Measurements from ENCODE around the gene NOD2. TPM values are rescaled to one million over a fixed set of nuclear protein-coding genes. Genes with fewer than 3 reads are reported as not detected.

NOD2 gene
- total RNA-seq, 1 experiment from 2014 or later, result 5.4 TPM

DNA sequence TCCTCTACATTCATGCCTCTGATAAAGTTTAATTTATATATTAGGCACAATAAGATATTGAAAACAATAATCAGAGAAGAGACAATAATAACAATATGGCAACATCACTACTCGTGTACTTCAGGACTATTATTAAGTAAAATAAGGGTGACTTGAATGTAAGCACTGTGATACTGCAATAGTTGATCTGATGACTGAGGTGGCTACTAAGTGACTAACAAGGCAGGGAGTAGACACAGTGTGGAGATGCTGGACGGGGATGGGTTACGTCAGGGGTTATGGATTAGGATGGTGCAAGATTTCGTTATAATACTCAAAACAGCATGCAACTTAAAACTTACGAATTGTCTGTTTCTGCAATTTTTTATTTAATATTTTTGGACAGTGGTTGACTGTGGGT lies 81.0 kb downstream of the NOD2 start:
- H3K9ac ChIP-seq (ENCODE audit: low read length), result no peak overlapping the region
- no TSS peak for BruUV-seq (replicated peaks)
- no peaks in the 10 kb centered on the region for H3K9me2 ChIP-seq (ENCODE audit: insufficient read depth)
- no peak overlapping the region for H3K4me3 ChIP-seq (replicated peaks in 1 of 2; ENCODE audit: low read depth in 1 of 2, low read length in 2 of 2)
- no peak overlapping the region for H2AFZ ChIP-seq (ENCODE audit: low read depth, low read length, poor library complexity, severe bottlenecking)
- ChIA-PET CTCF (no interaction called here), RAD21 (ENCODE audit: low non-redundant PET in 1 of 2, low total read pairs in 2 of 2, uncharacterized antibody in 2 of 2, unreplicated experiment in 2 of 2) (no interaction called here), POLR2A (no interaction called here)
- TF ChIP-seq CEBPB (IDR thresholded peaks at IDR 0.05; ENCODE audit: low read depth), result no peak
- H3K27me3 ChIP-seq (ENCODE audit: insufficient read depth, low read length), result no peaks in the 10 kb centered on the region
- H4K20me1 ChIP-seq (ENCODE audit: insufficient read depth), result no peaks in the 10 kb centered on the region
- H3K36me3 ChIP-seq (ENCODE audit: control insufficient read depth in 1 of 2, insufficient read depth in 2 of 2, low read length in 2 of 2), result no peaks in the 10 kb centered on the region
- no peak overlapping the region for H3K27ac ChIP-seq (ENCODE audit: low read depth, low read length)
- no peaks in the 10 kb centered on the region for H3K4me1 ChIP-seq (ENCODE audit: control insufficient read depth in 1 of 2, insufficient read depth in 2 of 2, low read length in 2 of 2)
- no peak overlapping the region for H3K4me2 ChIP-seq (ENCODE audit: low read length)
- H3K79me2 ChIP-seq (ENCODE audit: insufficient read depth, low read length), result no peaks in the 10 kb centered on the region
- DNase-seq (ENCODE audit: low read depth, low spot score) (no peak), ATAC-seq (no peak)
- intact Hi-C loops (cut with micrococcal nuclease), result no loop called here
- no peaks in the 10 kb centered on the region for H3K9me3 ChIP-seq (ENCODE audit: control insufficient read depth in 1 of 2, insufficient read depth in 1 of 2, low read depth in 1 of 2, low read length in 2 of 2)

DNA sequence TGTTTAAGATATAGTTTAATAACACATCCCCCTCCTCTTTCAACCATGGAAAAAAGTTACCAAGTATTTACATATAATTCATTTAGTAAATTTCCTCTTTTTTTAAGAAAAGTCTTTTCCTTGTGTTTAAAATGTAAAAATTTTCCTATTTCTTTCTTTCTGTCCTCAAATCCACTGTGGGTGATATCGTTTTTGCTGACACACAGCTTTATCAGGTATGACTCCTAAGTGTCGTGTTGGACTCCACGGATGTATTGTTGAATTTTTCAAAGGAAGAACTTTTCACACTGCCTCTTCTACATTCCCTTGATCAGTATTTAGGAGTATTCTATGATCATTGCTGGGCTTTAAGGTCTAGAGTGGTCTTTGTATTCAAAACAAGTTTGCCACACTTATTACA lies 81.6 kb downstream of the NOD2 start:
- no peak overlapping the region for H3K27ac ChIP-seq (ENCODE audit: low read depth, low read length)
- TF ChIP-seq, protein P1, sequence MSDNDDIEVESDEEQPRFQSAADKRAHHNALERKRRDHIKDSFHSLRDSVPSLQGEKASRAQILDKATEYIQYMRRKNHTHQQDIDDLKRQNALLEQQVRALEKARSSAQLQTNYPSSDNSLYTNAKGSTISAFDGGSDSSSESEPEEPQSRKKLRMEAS (IDR thresholded peaks at IDR 0.05), result no peak
- TF ChIP-seq JUND (IDR thresholded peaks at IDR 0.05) (no peak), ZFX (IDR thresholded peaks at IDR 0.05) (no peak), ELF1 (IDR thresholded peaks at IDR 0.05; ENCODE audit: borderline replicate concordance, low read depth) (no peak), CEBPB (IDR thresholded peaks at IDR 0.05; ENCODE audit: low read depth) (no peak), POLR2A (IDR thresholded peaks at IDR 0.05; ENCODE audit: borderline replicate concordance, extremely low read depth, insufficient read depth, insufficient read length) (no peak), EZH2 (IDR thresholded peaks at IDR 0.05) (no peak), SRF (IDR thresholded peaks at IDR 0.05; ENCODE audit: low read depth) (no peak), EGR1 (IDR thresholded peaks at IDR 0.05; ENCODE audit: low read depth) (no peak), YY1 (IDR thresholded peaks at IDR 0.05; ENCODE audit: extremely low read depth, insufficient replicate concordance, low read depth, low read length) (no peak), FOSL1 (IDR thresholded peaks at IDR 0.05; ENCODE audit: low read depth) (no peak), CBX3 (IDR thresholded peaks at IDR 0.05; ENCODE audit: low read depth) (no peak), SP1 (IDR thresholded peaks at IDR 0.05; ENCODE audit: low read depth) (no peak), POLR2AphosphoS5 (IDR thresholded peaks at IDR 0.05; ENCODE audit: low read depth, low read length) (no peak), ZNF274 (IDR thresholded peaks at IDR 0.05; ENCODE audit: low read depth, low read length) (no peak)
- TF ChIP-seq, protein P2, sequence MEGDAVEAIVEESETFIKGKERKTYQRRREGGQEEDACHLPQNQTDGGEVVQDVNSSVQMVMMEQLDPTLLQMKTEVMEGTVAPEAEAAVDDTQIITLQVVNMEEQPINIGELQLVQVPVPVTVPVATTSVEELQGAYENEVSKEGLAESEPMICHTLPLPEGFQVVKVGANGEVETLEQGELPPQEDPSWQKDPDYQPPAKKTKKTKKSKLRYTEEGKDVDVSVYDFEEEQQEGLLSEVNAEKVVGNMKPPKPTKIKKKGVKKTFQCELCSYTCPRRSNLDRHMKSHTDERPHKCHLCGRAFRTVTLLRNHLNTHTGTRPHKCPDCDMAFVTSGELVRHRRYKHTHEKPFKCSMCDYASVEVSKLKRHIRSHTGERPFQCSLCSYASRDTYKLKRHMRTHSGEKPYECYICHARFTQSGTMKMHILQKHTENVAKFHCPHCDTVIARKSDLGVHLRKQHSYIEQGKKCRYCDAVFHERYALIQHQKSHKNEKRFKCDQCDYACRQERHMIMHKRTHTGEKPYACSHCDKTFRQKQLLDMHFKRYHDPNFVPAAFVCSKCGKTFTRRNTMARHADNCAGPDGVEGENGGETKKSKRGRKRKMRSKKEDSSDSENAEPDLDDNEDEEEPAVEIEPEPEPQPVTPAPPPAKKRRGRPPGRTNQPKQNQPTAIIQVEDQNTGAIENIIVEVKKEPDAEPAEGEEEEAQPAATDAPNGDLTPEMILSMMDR (IDR thresholded peaks at IDR 0.05 in 2 of 3, conservative IDR thresholded peaks at IDR 0.05 in 1 of 3; ENCODE audit: borderline replicate concordance in 1 of 3, insufficient read depth in 1 of 3, low read depth in 2 of 3, low read length in 2 of 3), result no peak
- TF ChIP-seq, protein P3, sequence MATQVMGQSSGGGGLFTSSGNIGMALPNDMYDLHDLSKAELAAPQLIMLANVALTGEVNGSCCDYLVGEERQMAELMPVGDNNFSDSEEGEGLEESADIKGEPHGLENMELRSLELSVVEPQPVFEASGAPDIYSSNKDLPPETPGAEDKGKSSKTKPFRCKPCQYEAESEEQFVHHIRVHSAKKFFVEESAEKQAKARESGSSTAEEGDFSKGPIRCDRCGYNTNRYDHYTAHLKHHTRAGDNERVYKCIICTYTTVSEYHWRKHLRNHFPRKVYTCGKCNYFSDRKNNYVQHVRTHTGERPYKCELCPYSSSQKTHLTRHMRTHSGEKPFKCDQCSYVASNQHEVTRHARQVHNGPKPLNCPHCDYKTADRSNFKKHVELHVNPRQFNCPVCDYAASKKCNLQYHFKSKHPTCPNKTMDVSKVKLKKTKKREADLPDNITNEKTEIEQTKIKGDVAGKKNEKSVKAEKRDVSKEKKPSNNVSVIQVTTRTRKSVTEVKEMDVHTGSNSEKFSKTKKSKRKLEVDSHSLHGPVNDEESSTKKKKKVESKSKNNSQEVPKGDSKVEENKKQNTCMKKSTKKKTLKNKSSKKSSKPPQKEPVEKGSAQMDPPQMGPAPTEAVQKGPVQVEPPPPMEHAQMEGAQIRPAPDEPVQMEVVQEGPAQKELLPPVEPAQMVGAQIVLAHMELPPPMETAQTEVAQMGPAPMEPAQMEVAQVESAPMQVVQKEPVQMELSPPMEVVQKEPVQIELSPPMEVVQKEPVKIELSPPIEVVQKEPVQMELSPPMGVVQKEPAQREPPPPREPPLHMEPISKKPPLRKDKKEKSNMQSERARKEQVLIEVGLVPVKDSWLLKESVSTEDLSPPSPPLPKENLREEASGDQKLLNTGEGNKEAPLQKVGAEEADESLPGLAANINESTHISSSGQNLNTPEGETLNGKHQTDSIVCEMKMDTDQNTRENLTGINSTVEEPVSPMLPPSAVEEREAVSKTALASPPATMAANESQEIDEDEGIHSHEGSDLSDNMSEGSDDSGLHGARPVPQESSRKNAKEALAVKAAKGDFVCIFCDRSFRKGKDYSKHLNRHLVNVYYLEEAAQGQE (IDR thresholded peaks at IDR 0.05; ENCODE audit: low read depth), result no peak
- no peak overlapping the region for H2AFZ ChIP-seq (ENCODE audit: low read depth, low read length, poor library complexity, severe bottlenecking)
- no peak overlapping the region for H3K4me3 ChIP-seq (replicated peaks in 1 of 2; ENCODE audit: low read depth in 1 of 2, low read length in 2 of 2)
- H4K20me1 ChIP-seq (ENCODE audit: insufficient read depth), result no peaks in the 10 kb centered on the region
- H3K27me3 ChIP-seq (ENCODE audit: insufficient read depth, low read length), result no peaks in the 10 kb centered on the region
- no peak for ATAC-seq
- ChIA-PET POLR2A (no interaction called here), CTCF (no interaction called here), RAD21 (ENCODE audit: low non-redundant PET in 1 of 2, low total read pairs in 2 of 2, uncharacterized antibody in 2 of 2, unreplicated experiment in 2 of 2) (no interaction called here)
- H3K9me3 ChIP-seq (ENCODE audit: control insufficient read depth in 1 of 2, insufficient read depth in 1 of 2, low read depth in 1 of 2, low read length in 2 of 2), result no peaks in the 10 kb centered on the region
- H3K4me1 ChIP-seq (ENCODE audit: control insufficient read depth in 1 of 2, insufficient read depth in 2 of 2, low read length in 2 of 2), result no peaks in the 10 kb centered on the region
- H3K9me2 ChIP-seq (ENCODE audit: insufficient read depth), result no peaks in the 10 kb centered on the region
- DNase-seq (ENCODE audit: low read depth, low spot score), result no peak
- H3K4me2 ChIP-seq (ENCODE audit: low read length), result no peak overlapping the region
- intact Hi-C loops (cut with micrococcal nuclease), result no loop called here
- no peaks in the 10 kb centered on the region for H3K36me3 ChIP-seq (ENCODE audit: control insufficient read depth in 1 of 2, insufficient read depth in 2 of 2, low read length in 2 of 2)
- BruUV-seq (replicated peaks), result no TSS peak
- H3K79me2 ChIP-seq (ENCODE audit: insufficient read depth, low read length), result no peaks in the 10 kb centered on the region
- no peak overlapping the region for H3K9ac ChIP-seq (ENCODE audit: low read length)
